Heart left ventricle (tissue), 16 donors: Measurements from ENCODE around the gene CCNB1. TPM values are rescaled to one million over a fixed set of nuclear protein-coding genes. Genes with fewer than 3 reads are reported as not detected.
A peak's percentile ranks its signal among the peaks of the same experiment; 100 is the strongest.

Experiments
- ATAC-seq, 4 donors: fragments of 200-7000 bp; cut with Tn5 transposase; one replicate each; pipeline ENCODE4 v1.9.1; 2020 to 2022; ENCODE audit warnings: moderate library complexity in 4 of 4, mild to moderate bottlenecking in 3 of 4, moderate number of reproducible peaks in 1 of 4
- DNase-seq, 5 donors: peaks; one replicate each; pipeline ENCODE4 v3.0.0-alpha.2; 2020
- H3K27ac ChIP-seq, 12 donors: fragments of 200-600 bp; sonication (generic) in 4 of 12; one replicate each; pipeline versions ENCODE4 v1.5.0 to v1.8.0; 2016 to 2022; ENCODE audit warnings: mild to moderate bottlenecking in 2 of 12
- H3K27me3 ChIP-seq, 9 donors: fragments of 200-600 bp; sonication (generic) in 2 of 9; one replicate each; pipeline versions ENCODE4 v1.5.1 to v1.8.0; 2016 to 2022; ENCODE audit warnings: mild to moderate bottlenecking in 3 of 9
- H3K36me3 ChIP-seq, 9 donors: fragments of 200-600 bp; sonication (generic) in 2 of 9; one replicate each; pipeline versions ENCODE4 v1.5.0 to v1.8.0; 2018 to 2022; ENCODE audit warnings: mild to moderate bottlenecking in 2 of 9
- H3K4me1 ChIP-seq, 12 donors: fragments of 200-600 bp; sonication (generic) in 4 of 12; one replicate each; pipeline versions ENCODE4 v1.5.0 to v1.8.0; 2016 to 2022; ENCODE audit warnings: mild to moderate bottlenecking in 3 of 12
- H3K4me3 ChIP-seq, 12 donors: fragments of 200-600 bp; sonication (generic) in 4 of 12; one replicate each; pipeline versions ENCODE4 v1.5.0 to v1.8.0; 2017 to 2022; ENCODE audit warnings: mild to moderate bottlenecking in 9 of 12, moderate library complexity in 4 of 12
- H3K9me3 ChIP-seq, 12 donors: fragments of 200-600 bp; sonication (generic) in 4 of 12; one replicate each; pipeline versions ENCODE4 v1.5.0 to v1.8.0; 2016 to 2022; ENCODE audit warnings: mild to moderate bottlenecking in 1 of 12
- CTCF ChIP-seq, 12 donors: fragments of 200-600 bp; sonication (generic) in 4 of 12; IDR thresholded peaks; one replicate each; pipeline versions ENCODE4 v1.5.0 to v1.8.0; 2018 to 2022; ENCODE audit warnings: antibody characterized with exemption in 12 of 12, mild to moderate bottlenecking in 5 of 12
- POLR2A ChIP-seq, 2 donors: fragments of 450-650 bp; IDR thresholded peaks; one replicate each; pipeline ENCODE4 v1.6.1; 2017; ENCODE audit warnings: antibody characterized with exemption in 2 of 2, mild to moderate bottlenecking in 2 of 2, moderate library complexity in 2 of 2
- WGBS, 4 donors: extraction: QIAGEN DNeasy Blood & Tissue Kit in 2 of 4; methylation state at CpG; one replicate each; pipeline versions ENCODE4 v1.1.5 to v1.1.7; 2013 to 2018; 5-methylcytosine and 5-hydroxymethylcytosine counted together
- intact Hi-C, 10 donors: fragments of 100-400 bp; cut with DNase I; formaldehyde crosslinking; loops; one replicate each; pipeline versions ENCODE4 v1.11.1 to v1.14.2; 2022
- polyA plus RNA-seq, 2 donors: library from polyadenylated mRNA; stranded (reverse); fragments of 200-250 nt; gene quantifications; one replicate each; pipeline ENCODE4 v1.2.3, GENCODE V29; 2013
- total RNA-seq, 9 donors: library from RNA; depleted of rRNA in 2 of 9; stranded (reverse); fragments of >200 nt in 2 of 9; fragmentation: NEBNext Ultra II Directional in 3 of 9; extraction: Animal tissue kit (Norgen Biotek cat#: 25700) in 3 of 9; gene quantifications; one replicate each; pipeline versions ENCODE4 v1.1.0 to v1.2.4, GENCODE V29; 2016 to 2023
- donor health status: ischemic (EF 13 %, LVEDD 7.1; RV severe dilation, severe dysfunction).
- donor health status: healthy with polysubstance abuse.
- donor health status: DM: no; HTN: yes; CAD: no.
- donor health status: DM: no; HTN: no; CAD: no.
- donor health status: ischemic (EF 25% LVEDD 6.9; RV normal size, moderate dysfunction).
- donor health status: ischemic (EF 25% LVEDD 5.7; RV mildly dilated, moderate dysfunction).
- donor health status: healthy.
- donor health status: DM: yes; HTN: yes; CAD: no.
- donor health status: ischemic (EF 35%, LVEDD 5.7; RV mildly dilated, moderate dysfunction).
- donor health status: nonischemic (EF 11% LVEDD 7.7; RV severe dilation, severe dysfunction).
- donor health status: DM: yes; HTN: yes; CAD: no.
- donor health status: PGD.
- donor health status: ischemic (EF 29% LVEDD 5.4; RV normal size, mild dysfunction).
- donor health status: nonischemic (EF 23%, LVEDD 6.1; RV moderate dilation, normal function).

The CCNB1 gene
- total and polyA plus RNA-seq, 11 donors = 1.3 to 22.9 (median 3.6) TPM

- TF ChIP-seq CTCF (IDR thresholded peaks at IDR 0.05) (no peak), POLR2A (IDR thresholded peaks at IDR 0.05) (no peak)
- no peak overlapping the region for H3K4me3 ChIP-seq
- H3K27me3 ChIP-seq = no peaks in the 10 kb centered on the region
- no peaks in the 10 kb centered on the region for H3K9me3 ChIP-seq
- 79 to 86% (median 85%) methylated on average over 1 of the region's 1 CpG for WGBS, 4 donors
- no peak for DNase-seq
- ATAC-seq = no peak
- no peak overlapping the region for H3K27ac ChIP-seq
- peaks cover 0 to 9% (median 3%) of the 10 kb centered on the region in 12 donors for H3K4me1 ChIP-seq
- H3K36me3 ChIP-seq = no peaks in the 10 kb centered on the region
- intact Hi-C loops = loop anchor here in 2 of 10 donors (5.0 to 10.0 kb wide), 2 partner anchors 87 to 150 kb away; partner anchors contain the start of gene CCDC125 (in 1 of the 2)
Measured at GRCh38 chr5:69184621-69185020, 17.7 kb downstream of the CCNB1 start.

GRCh38 chr5:69187342-69187741 is 20.4 kb downstream of the CCNB1 start:
- H3K4me3 ChIP-seq = no peak overlapping the region
- H3K27ac ChIP-seq = no peak overlapping the region
- intact Hi-C loops = loop anchor here in 2 of 10 donors (5.0 to 10.0 kb wide), 2 partner anchors 90 to 147 kb away; partner anchors contain the start of gene CCDC125 (in 1 of the 2)
- no peak for DNase-seq
- 91 to 97% (median 94%) methylated on average over 2 of the region's 2 CpGs for WGBS, 4 donors
- ATAC-seq = no peak
- no peaks in the 10 kb centered on the region for H3K36me3 ChIP-seq
- H3K4me1 ChIP-seq = peaks cover 0 to 17% (median 10%) of the 10 kb centered on the region in 12 donors
- no peak for TF ChIP-seq POLR2A (IDR thresholded peaks at IDR 0.05)
- TF ChIP-seq CTCF (IDR thresholded peaks at IDR 0.05) = no peak
- H3K9me3 ChIP-seq = no peaks in the 10 kb centered on the region
- no peaks in the 10 kb centered on the region for H3K27me3 ChIP-seq

- no peak for DNase-seq
- Histone ChIP-seq H3K27me3 (no peaks in the 10 kb centered on the region), H3K27ac (peak overlapping the region in 11 of 12 donors; percentile 49 to 80 (median 68)), H3K4me3 (peak overlapping the region; percentile 58 to 95 (median 80)), H3K36me3 (no peaks in the 10 kb centered on the region), H3K9me3 (no peaks in the 10 kb centered on the region), H3K4me1 (peaks cover 0 to 17% (median 10%) of the 10 kb centered on the region in 12 donors)
- peak in 1 of 4 donors; percentile 25 for ATAC-seq
- intact Hi-C loops = loop anchor here in 3 of 10 donors (1.0 to 10.0 kb wide), 5 partner anchors 22 to 146 kb away; partner anchors contain the start of genes CCDC125 (in 1 of the 3), CCNB1 (in 1 of the 3) and CDK7 (in 1 of the 3)
- WGBS, 4 donors = 16 to 23% (median 23%) methylated on average over 8 of the region's 8 CpGs
- TF ChIP-seq POLR2A (IDR thresholded peaks at IDR 0.05) = no peak
- TF ChIP-seq CTCF (IDR thresholded peaks at IDR 0.05) = no peak
Measured at GRCh38 chr5:69188811-69189161, 21.8 kb downstream of the CCNB1 start.

- 0 to 2% (median 1%) methylated on average over 32 to 55 of the region's 55 CpGs for WGBS, 4 donors
- intact Hi-C loops = loop anchor here in 3 of 10 donors (1.0 to 10.0 kb wide), 5 partner anchors 23 to 145 kb away; partner anchors contain the start of genes CCDC125 (in 1 of the 3), CCNB1 (in 1 of the 3) and CDK7 (in 1 of the 3)
Measured at GRCh38 chr5:69189162-69190086, 22.5 kb downstream of the CCNB1 start, which contains the start of gene CENPH. CENPH (plus strand) TSS chr5:69189583; CDS start chr5:69189635, 52 bp downstream.

More at GRCh38 chr5:69189162-69190086, 22.5 kb downstream of the CCNB1 start, which contains the start of gene CENPH:
- H3K27ac ChIP-seq = peak within 1 kb of the TSS in 11 of 12 donors; percentile 49 to 80 (median 68)
- TF ChIP-seq POLR2A (IDR thresholded peaks at IDR 0.05) (peak in 1 of 2 donors; percentile 17), CTCF (IDR thresholded peaks at IDR 0.05) (no peak)
- no peaks in the 10 kb centered on the region for H3K27me3 ChIP-seq
- peak within 1 kb of the TSS; percentile 58 to 95 (median 80) for H3K4me3 ChIP-seq
- DNase-seq (peak; percentile 87 to 91 (median 89)), ATAC-seq (peak; percentile 97 to 100 (median 99))
- no peaks in the 10 kb centered on the region for H3K36me3 ChIP-seq
- no peaks in the 10 kb centered on the region for H3K9me3 ChIP-seq
- H3K4me1 ChIP-seq = peaks cover 0 to 17% (median 10%) of the 10 kb centered on the region in 12 donors
